GM13977 (cell line): ENCODE measurements around the gene FANCC.

Experiments
- DNase-seq: peaks from one replicate; pipeline ENCODE4 v3.0.0; 2012; ENCODE audit warnings: low spot score
- in situ Hi-C: fragments of 300-500 bp; cut with MboI; formaldehyde crosslinking; loops from one replicate; pipeline ENCODE4 v1.12.0; 2022; ENCODE audit warnings: low sequenced_read_pairs, low pct_unique_long_range_greater_than_20kb, mixed read lengths, inconsistent platforms; ENCODE audit not compliant: unreplicated experiment
- TF ChIP-seq, protein P1 (sequence below): IDR thresholded peaks from 2 replicates; pipeline ENCODE4 v1.5.1; 2012; ENCODE audit warnings: mild to moderate bottlenecking, control low read depth; ENCODE audit not compliant: insufficient read depth; ENCODE audit errors: extremely low read depth, missing control alignments

Gene FANCC

DNA sequence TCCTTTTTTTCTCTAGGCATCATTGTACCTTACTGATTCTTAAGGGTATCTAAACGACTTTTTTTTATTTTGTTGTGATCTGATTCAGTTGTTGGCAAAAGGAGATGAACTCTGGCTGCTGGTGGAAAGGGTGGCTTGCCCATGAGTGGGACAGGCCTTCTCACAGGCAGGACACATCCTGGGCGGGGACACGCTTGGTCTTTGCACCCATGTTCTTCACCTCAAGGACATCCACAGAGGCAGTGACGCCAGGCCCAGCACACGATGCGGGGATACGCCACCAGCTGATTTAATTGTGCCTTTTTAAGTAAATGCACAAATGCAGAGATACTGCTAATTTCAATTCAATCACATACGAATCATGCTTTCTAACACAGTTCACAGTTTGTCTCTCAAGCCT, 208.1 kb downstream of the FANCC start:
- TF ChIP-seq, protein P1, sequence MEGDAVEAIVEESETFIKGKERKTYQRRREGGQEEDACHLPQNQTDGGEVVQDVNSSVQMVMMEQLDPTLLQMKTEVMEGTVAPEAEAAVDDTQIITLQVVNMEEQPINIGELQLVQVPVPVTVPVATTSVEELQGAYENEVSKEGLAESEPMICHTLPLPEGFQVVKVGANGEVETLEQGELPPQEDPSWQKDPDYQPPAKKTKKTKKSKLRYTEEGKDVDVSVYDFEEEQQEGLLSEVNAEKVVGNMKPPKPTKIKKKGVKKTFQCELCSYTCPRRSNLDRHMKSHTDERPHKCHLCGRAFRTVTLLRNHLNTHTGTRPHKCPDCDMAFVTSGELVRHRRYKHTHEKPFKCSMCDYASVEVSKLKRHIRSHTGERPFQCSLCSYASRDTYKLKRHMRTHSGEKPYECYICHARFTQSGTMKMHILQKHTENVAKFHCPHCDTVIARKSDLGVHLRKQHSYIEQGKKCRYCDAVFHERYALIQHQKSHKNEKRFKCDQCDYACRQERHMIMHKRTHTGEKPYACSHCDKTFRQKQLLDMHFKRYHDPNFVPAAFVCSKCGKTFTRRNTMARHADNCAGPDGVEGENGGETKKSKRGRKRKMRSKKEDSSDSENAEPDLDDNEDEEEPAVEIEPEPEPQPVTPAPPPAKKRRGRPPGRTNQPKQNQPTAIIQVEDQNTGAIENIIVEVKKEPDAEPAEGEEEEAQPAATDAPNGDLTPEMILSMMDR = no peak
- DNase-seq = no peak
- in situ Hi-C loops = no loop called here

DNA sequence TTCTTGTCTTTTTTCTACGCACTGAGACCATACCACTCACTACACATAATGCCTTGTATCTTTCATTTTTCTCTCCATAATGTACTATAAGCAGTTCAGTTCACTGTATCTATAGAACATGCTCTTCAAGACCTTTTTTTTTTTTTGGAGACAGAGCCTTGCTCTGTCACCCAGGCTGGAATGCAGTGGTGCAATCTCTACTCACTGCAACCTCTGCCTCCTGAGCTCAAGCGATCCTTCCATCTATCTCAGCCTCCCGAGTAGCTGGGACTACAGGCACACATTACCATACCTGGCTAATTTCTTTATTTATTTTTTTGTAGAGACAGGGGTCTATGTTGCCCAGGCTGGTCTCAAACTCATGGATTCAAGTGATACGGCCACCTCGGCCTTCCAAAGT, 208.7 kb downstream of the FANCC start:
- TF ChIP-seq, protein P1 = no peak
- no peak for DNase-seq
- in situ Hi-C loops = no loop called here

DNA sequence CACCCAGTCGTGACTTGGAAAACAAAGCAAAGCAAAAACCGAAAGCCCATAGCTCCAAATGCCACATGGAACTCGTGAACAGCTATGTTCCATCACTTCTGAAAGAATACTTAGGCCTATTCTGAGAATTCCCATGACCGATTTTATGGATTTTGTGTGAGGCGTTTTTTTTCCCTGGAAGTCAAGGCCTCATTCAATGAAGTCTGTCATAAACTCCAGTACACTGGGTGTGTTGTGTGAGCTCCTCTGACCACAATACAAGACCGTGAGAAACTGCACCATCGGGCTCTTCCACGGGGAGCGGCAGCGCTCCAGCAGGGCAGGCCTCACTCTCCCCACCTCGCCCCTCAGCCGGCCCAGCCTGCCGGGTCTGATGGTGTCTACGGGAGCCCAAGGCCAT, 209.5 kb downstream of the FANCC start:
- in situ Hi-C loops = no loop called here
- no peak for DNase-seq

DNA sequence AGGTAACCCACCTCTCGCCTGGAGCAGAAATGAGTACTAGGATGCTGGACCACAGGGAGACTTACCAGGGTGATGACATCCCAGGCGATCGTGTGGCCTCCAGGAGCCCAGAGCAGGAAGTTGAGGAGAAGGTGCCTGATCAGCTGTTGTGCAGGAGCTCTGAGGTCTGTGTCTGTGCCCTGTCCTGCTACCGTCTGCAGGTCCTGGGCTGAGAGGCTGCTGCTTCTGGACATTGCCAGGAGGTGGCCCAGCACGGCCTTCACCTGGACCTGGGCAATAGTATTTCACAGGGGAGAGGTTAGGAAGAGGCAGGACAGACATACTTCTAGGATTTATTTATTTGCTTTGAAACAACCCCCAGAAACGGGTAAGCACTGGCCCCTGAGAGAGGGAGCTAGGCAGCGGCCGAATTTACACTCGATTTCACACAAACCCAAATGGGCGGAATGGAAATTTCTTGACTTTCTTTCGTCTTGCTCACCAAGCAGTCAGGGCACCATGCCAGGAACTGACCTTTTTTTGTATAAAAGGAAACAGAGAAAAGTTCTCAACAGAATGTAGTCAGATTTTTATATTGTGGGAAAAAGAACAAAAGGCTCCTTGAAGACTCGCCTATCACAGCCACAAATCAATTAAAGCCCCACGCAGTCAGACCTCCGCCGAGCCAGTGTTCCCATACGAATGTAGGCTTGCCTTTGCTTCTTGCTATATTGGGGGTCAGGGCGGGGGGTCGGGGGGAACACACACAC, 210.3 kb downstream of the FANCC start:
- TF ChIP-seq, protein P1 = no peak
- no peak for DNase-seq
- in situ Hi-C loops = no loop called here

More for the DNA sequence above, 209.5 kb downstream of the FANCC start:
- TF ChIP-seq, protein P1 = no peak

DNA sequence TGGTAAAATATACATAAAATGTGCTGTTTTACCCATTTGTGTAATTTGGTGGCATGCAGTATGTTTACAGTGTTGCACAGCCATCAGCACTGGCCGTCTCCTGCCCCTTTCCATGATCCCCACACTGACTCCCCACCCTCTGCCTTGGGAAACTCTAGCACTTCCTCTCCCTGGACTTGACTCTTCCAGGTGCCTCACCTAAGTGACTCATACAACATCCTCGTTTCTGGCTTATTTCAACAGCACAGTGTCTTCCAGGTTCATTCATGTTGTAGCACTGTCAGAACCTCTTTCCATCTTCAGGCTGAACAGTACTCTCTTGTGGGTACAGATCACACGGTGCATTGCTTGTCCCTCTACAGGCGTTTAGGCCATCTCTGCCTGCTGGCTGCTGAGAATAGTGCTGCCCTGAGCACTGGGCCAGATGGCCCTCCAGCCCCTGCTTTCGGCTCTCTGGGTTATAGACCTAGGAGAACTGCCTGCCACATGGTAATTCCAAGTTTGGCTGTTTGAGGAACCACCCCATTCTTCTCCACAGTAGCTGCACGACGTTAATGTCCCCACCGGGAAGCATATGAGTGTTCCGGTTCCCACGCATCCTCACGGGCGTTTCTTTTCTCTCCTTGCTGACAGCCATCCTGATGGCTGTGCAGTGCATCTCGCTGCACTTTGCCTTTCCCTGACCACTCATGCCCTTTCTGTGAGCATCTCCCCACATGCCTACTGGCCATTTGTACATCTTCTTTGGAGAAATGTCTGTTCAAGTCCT, 211.8 kb downstream of the FANCC start:
- TF ChIP-seq, protein P1 = no peak
- no peak for DNase-seq
- in situ Hi-C loops = no loop called here

DNA sequence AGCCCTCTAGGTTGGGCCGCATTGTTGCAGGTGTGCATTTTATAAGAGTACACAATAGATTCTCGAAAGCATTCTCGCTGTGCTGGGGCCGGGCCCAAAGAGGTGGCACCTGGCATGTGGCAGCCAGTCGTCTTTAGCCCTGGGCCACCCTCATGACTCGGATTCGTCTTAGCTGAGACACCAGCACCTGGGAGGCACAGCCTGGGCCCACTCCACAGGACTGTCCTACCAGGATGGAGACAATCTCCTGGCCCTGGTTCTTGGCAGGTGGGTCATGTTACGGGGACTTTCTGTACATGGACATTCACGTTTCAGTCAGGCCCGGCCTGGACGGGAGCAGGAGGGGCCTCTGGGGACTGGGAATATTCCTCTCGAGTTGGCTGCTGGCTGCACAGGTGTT, 212.5 kb downstream of the FANCC start:
- in situ Hi-C loops = no loop called here
- no peak for DNase-seq

More for the DNA sequence above, 212.5 kb downstream of the FANCC start:
- TF ChIP-seq, protein P1 = no peak
